ENCODE data around the gene RAB3A. TPM values are rescaled to one million over a fixed set of nuclear protein-coding genes. Genes with fewer than 3 reads are reported as not detected.

Gene RAB3A
- total and polyA plus RNA-seq, 12 donors: 2.3 to 32.3 (median 6.2) TPM

DNA sequence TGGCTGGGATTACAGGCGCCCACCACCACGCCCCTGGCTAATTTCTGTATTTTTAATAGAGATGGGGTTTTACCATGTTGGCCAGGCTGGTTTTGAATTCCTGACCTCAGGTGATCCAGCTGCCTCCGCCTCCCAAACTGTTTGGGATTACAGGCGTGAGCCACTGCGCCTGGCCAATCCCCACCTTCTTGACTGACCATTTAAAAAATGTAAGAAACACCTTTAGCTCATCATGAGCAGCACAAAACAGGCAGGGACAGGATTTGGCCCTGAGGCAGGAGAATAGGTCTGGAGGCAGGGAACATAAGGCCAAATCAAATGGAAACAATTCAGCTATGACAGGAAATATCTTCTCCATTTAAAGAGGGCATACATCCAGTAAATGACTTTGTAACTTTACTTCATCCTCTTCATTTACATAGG lies 12.2 kb downstream of the RAB3A start:
- TF ChIP-seq POLR2A (IDR thresholded peaks at IDR 0.05): no peak
- TF ChIP-seq, protein P1, sequence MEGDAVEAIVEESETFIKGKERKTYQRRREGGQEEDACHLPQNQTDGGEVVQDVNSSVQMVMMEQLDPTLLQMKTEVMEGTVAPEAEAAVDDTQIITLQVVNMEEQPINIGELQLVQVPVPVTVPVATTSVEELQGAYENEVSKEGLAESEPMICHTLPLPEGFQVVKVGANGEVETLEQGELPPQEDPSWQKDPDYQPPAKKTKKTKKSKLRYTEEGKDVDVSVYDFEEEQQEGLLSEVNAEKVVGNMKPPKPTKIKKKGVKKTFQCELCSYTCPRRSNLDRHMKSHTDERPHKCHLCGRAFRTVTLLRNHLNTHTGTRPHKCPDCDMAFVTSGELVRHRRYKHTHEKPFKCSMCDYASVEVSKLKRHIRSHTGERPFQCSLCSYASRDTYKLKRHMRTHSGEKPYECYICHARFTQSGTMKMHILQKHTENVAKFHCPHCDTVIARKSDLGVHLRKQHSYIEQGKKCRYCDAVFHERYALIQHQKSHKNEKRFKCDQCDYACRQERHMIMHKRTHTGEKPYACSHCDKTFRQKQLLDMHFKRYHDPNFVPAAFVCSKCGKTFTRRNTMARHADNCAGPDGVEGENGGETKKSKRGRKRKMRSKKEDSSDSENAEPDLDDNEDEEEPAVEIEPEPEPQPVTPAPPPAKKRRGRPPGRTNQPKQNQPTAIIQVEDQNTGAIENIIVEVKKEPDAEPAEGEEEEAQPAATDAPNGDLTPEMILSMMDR (IDR thresholded peaks at IDR 0.05): peak in 1 of 6 experiments; percentile 47
- Histone ChIP-seq H3K9me3 (replicated peaks in 1 of 3) (no peaks in the 10 kb centered on the region), H3K4me1 (replicated peaks in 1 of 2) (peaks cover 15 to 20% of the 10 kb centered on the region in 2 donors), H3K27me3 (no peaks in the 10 kb centered on the region), H3K4me3 (peak overlapping the region in 2 of 4 donors; percentile 15 to 44), H3K36me3 (replicated peaks in 1 of 2) (peaks cover 0 to 8% of the 10 kb centered on the region in 2 donors), H3K27ac (peak overlapping the region in 4 of 5 donors; percentile 91 to 99 (median 96))
- intact Hi-C loops (cut with DNase I): no loop called here
- 64 to 73% (median 69%) methylated on average over 5 of the region's 5 CpGs for WGBS, 4 donors
- no peak for DNase-seq

DNA sequence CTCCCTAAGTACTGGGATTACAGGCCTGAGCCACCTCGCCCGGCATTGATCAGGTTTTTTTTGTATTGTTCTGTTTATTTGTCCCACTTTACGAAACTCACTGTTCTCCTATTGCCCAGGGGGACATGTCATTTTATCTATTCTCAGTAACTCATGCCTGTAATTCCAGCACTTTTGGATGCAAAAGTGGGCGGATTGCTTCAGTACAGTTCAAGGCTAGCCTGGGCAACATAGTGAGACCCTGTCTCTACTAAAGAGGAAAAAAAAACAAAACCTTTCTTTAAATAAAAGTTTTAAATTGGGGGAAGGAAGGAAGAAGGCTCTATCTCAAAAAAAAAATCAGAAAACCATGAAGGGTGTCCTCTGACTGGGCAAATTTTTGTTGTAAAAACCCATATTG lies 13.6 kb downstream of the RAB3A start:
- TF ChIP-seq, protein P1 (IDR thresholded peaks at IDR 0.05): no peak
- TF ChIP-seq POLR2A (IDR thresholded peaks at IDR 0.05): no peak
- intact Hi-C loops (cut with DNase I): no loop called here
- DNase-seq: no peak

DNA sequence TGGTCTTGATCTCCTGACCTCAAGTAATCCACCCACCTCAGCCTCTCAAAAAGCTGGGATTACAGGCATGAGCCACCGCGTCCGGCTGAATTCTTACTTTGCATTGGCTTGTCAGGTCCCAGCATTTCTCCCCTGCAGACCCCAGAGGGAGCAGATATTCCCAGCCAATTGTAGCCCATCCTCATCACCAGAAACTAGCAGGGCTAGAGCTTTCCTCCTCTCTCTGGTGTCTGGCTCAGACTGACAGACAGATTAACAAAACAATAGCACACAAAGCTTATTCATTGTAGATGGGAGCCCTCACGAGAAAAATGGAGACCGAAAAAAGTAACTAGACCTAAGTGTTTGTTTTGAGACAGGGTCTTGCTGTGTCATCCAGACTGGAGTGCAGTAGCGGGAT lies 18.3 kb downstream of the RAB3A start:
- Histone ChIP-seq H3K9me3 (replicated peaks in 1 of 3) (no peaks in the 10 kb centered on the region), H3K4me3 (no peak overlapping the region), H3K27ac (no peak overlapping the region), H3K4me1 (replicated peaks in 1 of 2) (no peaks in the 10 kb centered on the region), H3K27me3 (no peaks in the 10 kb centered on the region), H3K36me3 (replicated peaks in 1 of 2) (no peaks in the 10 kb centered on the region)
- WGBS, 4 donors: 52 to 75% (median 66%) methylated on average over 6 of the region's 6 CpGs
- TF ChIP-seq POLR2A (IDR thresholded peaks at IDR 0.05): no peak
- TF ChIP-seq, protein P1 (IDR thresholded peaks at IDR 0.05): no peak
- DNase-seq: no peak
- intact Hi-C loops (cut with DNase I): no loop called here

More for the DNA sequence above, 13.6 kb downstream of the RAB3A start:
- Histone ChIP-seq H3K36me3 (replicated peaks in 1 of 2) (no peaks in the 10 kb centered on the region), H3K27ac (no peak overlapping the region), H3K27me3 (no peaks in the 10 kb centered on the region), H3K4me3 (no peak overlapping the region), H3K4me1 (replicated peaks in 1 of 2) (peaks cover 12 to 20% of the 10 kb centered on the region in 2 donors), H3K9me3 (replicated peaks in 1 of 3) (no peaks in the 10 kb centered on the region)
- 88 to 94% (median 90%) methylated on average over 4 of the region's 4 CpGs for WGBS, 4 donors

DNA sequence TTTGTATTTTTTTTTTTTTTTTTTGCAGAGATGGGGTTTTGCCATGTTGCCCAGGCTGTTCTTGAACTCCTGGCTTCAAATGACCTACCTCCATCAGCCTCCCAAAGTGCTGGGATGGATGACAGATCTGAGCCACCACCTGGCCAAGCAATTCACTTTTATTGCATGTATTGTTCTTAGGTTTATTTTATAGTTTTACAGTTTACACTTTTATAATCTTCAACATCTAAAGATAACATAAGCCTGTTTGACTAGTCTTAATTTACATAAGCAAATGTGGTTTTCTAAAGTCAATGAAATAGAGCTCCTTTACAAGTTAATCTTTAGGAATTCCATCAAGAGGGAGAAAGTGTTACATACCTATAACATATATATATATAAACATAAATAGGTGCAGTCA lies 20.3 kb downstream of the RAB3A start:
- H3K27me3 ChIP-seq: no peaks in the 10 kb centered on the region
- DNase-seq: no peak
- H3K4me3 ChIP-seq: no peak overlapping the region
- intact Hi-C loops (cut with DNase I): no loop called here
- no peaks in the 10 kb centered on the region for H3K36me3 ChIP-seq (replicated peaks in 1 of 2)
- no peaks in the 10 kb centered on the region for H3K4me1 ChIP-seq (replicated peaks in 1 of 2)
- H3K9me3 ChIP-seq (replicated peaks in 1 of 3): no peaks in the 10 kb centered on the region
- no peak for TF ChIP-seq POLR2A (IDR thresholded peaks at IDR 0.05)
- TF ChIP-seq, protein P1 (IDR thresholded peaks at IDR 0.05): no peak
- no peak overlapping the region for H3K27ac ChIP-seq

Data from adrenal gland (tissue), 12 donors.